HG02885 (cell line): ENCODE data around the gene MACROD2.
A peak's percentile ranks its signal among the peaks of the same experiment; 100 is the strongest.

Source experiments
- ATAC-seq: cut with Tn5 transposase; IDR thresholded peaks from one replicate; pipeline ENCODE4 v1.9.1; 2021; ENCODE audit warnings: mild to moderate bottlenecking; ENCODE audit not compliant: unreplicated experiment, poor library complexity

The MACROD2 gene

DNA sequence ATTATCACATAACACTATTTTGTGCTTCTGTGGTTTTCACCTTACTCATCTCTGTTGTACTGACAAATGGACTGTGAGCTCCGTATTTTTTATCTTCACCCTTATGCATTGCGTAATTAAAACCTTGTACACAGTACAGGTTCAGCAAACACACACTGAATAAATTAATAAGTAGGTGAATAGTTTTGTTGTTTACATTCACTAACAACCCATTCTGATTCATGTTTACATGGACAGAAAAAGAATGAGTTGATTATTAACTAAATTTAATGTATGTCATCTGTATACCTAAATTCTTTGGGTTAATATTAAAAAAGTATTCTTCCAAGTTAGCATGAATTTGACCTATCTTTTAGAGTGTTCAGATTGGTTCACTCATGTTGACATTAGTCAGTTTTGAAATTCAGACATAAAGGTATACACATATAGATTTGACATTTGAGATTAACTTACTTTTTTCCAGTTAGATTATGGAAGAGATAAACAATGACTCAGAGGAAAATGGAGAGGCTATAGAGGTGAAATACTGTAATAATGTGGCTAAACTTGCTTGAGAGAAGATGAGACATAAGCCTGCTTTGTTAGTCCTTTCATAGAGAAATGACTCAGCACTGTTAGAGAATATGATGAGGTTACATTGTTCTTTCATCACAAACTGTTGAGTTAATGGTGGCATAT is 883.8 kb downstream of the MACROD2 start:
- ATAC-seq: peak; percentile 68

DNA sequence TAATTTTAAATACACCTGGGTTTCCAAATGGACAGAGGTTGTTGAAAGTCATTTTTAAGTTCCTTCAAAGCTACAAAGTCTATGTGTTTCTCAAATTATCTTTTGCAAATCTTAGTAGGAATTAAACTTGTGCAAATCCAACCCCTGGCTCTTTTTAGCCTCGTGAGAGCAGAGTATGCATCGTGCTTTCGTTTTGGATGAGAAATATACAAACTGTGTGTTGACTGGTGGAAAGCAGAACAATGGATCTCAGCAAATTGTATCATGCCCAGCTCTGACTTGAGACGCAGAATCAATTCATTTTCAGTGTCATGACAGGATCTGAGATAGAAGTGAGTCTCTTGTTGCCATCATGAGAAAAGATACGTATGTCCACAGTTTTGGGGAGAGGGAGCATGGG is 884.5 kb downstream of the MACROD2 start:
- ATAC-seq: no peak

DNA sequence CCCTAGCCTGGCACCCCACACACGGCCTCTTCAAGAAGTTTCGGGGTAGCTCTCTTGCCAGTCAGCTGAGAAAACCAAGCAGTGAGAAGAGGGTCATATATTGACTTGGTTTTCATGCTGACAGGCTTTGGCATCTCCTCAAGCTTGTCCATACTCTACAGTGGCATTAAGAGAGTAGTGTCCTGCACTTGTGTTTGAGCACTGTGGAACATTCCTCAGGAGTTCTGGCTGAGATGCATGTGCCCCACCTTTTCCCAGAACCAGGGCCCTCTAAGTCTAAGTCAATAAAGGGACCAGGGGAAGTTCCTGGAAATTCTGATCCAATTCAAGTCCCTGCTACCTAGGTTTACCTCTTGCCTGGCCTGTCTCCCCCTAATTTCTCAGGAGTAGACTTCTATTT is 886.2 kb downstream of the MACROD2 start:
- no peak for ATAC-seq

DNA sequence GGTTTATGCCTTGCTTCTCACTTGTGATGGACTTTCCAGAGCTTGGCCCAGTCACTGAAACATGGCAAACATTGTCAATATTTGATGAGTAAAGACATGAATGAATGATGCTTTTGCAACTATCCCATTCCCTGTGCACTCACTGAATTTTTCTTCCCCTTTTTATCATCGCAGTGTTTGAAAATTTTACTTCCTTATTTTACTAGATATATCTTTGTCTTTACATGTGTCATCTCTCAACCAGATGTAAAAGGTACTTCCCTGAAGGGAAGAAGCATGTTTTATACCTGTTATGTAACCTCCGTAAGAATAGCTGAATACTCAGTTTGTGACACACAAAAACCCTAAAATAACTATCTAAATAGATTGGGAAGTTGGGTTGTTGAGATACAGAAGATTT is 886.8 kb downstream of the MACROD2 start:
- no peak for ATAC-seq

GRCh38 chr20:14882846-14883245 is 887.5 kb downstream of the MACROD2 start:
- ATAC-seq: no peak

GRCh38 chr20:14883324-14883723 is 888.0 kb downstream of the MACROD2 start:
- ATAC-seq: no peak

GRCh38 chr20:14885661-14886060 is 890.3 kb downstream of the MACROD2 start:
- no peak for ATAC-seq

GRCh38 chr20:14888134-14888533 is 892.8 kb downstream of the MACROD2 start:
- ATAC-seq: no peak

DNA sequence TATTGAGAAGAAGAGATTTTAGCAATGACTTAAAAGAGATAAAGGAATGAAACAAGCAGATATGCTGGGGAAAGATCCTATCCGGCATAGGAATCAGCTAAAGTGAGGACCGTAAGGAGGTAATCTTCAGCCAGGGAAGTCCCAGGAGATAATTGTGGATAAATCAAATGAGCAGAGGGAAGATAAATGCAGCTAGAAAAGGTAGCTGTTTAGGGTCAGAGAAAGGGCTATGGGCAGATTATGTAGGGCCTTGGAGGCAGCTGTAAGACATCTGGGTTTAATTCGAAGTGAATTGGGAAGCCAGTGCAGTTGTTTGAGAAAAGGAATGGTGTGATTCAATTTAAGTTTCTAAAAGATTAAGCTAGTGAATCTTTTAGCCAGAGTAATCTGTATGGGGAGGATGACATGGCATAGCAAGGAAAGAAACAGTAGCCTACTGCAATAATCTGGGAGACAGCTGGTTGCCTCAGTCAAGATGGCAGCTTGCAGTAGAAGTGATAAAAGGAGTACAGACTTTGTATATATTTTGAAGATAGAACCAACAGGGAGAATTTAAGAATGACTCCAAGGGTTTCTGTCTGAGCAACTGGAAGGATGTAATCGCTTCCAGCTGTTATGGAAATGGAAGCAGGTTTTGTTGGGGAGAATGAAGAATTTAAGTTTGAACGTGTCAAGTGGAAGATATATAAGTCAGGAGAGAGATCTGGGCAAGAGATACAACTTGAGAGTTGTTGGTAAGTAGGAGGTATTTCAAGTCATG is 894.4 kb downstream of the MACROD2 start:
- ATAC-seq: no peak

GRCh38 chr20:14890713-14891112 is 895.4 kb downstream of the MACROD2 start:
- ATAC-seq: no peak

DNA sequence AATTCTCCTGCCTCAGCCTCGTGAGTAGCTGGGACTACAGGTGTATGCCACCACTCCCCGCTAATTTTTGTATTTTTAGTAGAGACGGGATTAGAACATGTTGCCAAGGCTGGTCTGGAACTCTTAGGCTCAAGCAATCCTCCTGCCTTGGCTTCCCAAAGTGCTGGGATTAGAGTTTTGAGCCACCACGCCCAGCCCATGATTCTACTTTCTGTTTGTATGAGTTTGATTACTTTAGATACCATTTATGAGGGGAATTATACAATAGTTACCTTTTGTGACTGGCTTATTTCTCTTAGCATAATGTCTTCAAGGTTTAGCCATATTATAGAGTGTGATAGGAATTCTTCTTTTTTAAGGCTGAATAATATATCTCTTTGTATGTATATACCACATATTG is 897.5 kb downstream of the MACROD2 start:
- ATAC-seq: no peak

DNA sequence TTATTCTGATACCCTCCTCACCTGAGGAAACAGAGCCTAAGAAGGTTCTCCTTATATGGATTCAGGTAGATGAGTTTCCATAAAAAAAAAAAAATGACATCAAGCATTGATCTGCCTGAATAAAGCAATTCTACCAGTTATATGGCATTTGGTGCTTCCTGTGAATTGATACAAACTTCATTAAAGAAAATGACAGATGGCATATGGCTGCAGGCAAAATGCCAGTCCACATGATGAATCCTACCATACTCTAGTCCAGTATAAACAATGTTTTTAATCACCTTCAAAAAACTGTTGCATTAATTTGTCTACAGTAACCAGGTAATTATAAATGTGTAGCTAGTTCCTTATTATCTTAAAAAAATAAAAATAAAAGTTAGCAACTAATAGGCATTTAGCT is 901.3 kb downstream of the MACROD2 start:
- ATAC-seq: no peak

DNA sequence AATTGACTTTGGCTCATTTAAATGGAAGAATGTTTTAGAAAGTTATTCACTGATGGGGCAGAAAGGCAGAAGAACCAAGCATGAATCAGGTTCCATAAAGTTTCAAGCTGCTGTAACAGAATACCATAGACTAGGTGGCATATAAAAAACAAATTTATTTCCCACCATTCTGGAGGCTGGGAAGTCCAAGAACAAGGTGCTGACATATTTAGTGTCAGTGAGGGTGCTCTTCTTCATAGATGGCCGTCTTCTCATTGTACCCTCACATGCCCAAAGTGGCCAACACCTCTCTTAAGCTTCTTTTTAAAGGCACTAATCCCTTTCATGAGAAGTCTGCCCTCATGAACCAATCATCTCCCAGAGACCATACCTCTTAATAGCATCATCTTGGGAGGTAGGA is 902.3 kb downstream of the MACROD2 start:
- ATAC-seq: no peak

DNA sequence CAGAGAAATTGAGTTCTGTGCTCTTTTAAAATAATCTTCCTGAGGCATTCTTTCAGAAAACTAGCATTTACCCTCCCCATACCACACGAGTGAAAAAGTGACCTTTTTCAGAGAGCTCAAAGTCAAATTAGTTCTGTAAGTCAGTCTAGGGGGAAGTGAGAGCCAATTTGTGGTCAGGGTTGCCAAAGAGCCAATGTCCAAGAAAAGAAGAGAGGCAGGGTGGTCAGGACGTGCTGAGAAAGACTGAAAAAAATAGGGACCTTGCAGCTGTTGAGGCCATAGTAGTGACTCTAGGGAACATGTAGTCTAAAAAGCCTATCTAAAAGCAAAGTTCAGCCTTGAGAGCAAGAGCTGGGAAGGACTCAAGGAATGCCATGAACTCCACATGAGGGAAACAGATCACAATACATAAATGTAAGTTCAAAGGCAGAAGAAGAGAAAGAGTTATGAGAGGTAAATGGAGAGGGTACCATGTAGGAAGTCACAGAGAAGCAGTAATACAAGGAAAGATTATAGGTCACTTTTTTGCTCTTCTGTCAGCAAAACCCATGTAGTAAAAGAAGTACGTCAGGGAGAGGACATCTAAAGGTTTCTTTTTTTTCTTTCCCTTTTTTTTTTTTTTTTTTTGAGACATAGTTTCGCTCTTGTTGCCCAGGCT is 907.2 kb downstream of the MACROD2 start:
- peak; percentile 95 for ATAC-seq

GRCh38 chr20:14906908-14907434 is 911.7 kb downstream of the MACROD2 start:
- ATAC-seq: no peak

DNA sequence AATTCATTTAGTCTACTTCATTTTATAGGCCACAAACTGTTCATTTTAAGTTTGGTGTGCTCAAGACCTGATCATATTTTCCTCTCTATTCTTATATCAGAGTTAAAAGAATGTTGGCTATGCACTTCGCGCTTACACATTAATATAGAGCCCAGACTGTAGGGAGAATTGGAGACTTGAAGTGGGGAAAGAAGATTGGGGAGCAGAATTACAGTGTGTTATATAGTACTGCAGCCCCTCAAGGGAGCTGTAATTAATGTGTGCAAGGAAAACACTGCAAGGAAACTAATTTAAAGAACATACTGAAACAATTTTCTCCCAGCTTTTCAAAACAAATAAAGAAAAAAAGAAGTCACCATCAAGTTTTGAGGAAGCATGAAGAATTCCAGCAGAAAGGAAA is 914.8 kb downstream of the MACROD2 start:
- no peak for ATAC-seq

DNA sequence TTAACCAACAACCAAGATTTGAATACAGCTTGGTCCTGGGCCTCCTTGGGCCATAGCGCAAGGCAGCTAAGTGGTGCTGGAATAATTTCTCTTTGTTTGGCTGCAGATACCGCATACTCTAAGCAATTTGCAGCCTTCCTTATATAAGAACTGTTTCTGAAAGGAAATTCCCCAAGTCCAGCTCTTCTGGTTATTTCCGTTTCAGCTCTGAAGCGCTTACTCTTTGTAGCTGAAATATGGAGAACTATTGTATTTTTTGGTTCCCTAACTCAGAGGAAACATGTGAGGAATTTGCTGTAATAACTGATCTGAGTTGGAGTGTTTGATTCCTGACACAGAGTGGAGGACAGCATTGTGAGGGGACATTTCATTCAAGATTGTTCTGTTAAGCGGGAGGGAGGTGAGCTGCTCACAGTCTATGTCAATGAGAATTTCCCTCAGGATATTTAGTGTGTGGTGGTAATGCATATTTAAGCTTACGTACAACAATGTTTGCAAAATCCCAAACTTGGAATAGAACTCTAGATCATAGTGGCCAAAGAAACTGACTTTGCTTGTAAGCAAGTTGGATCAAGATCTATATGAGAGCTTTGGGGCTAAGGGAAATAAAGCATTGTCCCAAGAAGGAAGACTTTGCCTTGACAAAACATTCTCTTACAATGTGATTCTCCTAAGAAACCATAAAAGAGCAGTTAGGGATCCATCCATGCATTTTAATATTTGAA is 918.7 kb downstream of the MACROD2 start:
- ATAC-seq: no peak

- ATAC-seq: no peak
Observed at GRCh38 chr20:14914633-14915032, 919.3 kb downstream of the MACROD2 start.

- ATAC-seq: no peak
Observed at GRCh38 chr20:14915356-14915755, 920.0 kb downstream of the MACROD2 start.

GRCh38 chr20:14916360-14916920 is 921.1 kb downstream of the MACROD2 start:
- no peak for ATAC-seq
